A204.1 (cell line): Measurements from ENCODE around the gene CORO2B.
"Not testable (repeated sequence)": the region's sequence is repeated elsewhere in the genome, so short reads cannot be mapped to it uniquely, and the experiment has no call there.

ENCODE experiments used
- FAIRE-seq: peaks from 2 replicates; lab custom pipeline; 2012; peaks lifted over from hg19 to GRCh38; lab: Jason Lieb, UNC

CORO2B gene

DNA sequence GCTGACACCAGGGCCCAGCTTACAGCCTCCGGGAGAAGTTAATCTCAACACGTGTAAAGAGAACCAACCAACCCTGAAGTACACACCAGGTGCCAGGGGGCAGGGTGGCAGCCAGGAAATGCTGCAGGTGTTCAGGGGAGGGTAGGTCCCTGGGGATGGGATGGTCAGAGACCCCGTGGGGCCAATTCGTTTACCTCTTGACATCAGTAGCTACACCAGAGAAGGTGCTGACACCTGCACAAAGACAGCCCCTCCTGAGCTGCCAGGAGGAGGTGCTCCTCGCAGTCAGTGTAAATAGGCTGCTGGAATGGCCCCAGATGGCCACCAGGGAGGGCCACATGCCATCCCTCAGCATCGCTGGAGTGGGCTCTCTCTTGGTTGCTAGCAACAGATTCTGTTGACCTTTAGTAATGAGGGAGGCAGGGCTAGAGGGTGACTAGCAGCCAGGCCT lies 52.8 kb downstream of the CORO2B start:
- FAIRE-seq: no peak

DNA sequence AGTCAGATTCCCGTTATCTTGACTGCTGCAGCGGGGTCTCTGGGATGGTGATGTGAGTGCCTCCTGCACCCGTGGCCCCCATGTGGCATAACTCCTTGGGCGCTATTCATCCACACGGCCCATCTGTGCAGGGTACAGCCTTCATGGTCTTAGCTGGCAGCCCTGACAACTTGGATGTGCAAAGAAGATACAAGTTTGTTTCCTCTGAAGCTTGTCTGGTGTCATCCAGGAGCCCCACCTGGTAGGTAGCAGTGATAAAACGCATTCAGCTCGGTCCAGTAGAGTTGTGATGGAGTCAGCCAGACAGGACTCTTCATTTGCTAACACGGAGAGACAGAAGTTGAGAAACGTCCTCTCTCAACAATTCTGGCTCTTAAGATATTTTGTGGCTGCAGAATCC lies 53.3 kb downstream of the CORO2B start:
- FAIRE-seq: no peak

DNA sequence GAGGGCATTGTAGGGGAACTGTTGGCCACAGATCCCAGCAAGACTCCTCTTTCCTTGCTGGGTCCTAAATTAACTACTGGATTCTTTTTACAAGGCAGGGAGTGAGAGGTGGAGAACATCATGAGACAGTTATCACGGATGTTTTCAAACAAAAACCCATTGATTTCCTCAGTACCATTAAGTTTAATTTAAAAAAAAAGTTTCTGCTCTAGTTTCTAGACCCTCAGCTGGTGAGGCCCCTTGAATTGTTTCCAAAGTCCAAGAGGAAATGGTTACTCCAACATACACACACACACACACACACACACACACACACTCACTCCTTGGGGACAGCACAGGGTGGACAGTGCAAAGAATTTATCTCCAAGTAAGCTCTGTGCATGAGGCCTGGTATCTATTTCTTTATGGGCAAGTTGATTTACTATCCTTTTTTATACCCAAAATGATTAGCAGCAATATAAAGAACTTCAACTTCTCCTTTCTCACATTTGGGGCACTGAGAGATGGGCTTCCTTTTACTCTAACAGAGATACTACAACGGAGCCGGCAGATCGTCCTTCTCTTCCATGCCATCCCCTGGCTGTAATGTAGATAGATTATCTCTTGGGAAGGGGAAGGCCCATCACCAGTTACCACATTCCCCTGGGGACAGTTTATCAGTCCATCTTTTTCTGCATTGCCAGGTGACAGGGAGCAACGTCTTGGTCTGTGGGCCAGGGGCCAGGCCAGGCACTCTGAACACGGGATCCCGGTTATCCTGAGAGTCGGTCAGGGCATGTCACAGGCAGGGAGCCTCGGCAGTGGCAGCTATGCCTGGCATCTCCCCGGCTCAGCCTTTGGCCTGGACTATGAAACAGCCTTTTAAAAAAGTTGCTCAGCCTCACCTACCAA lies 54.7 kb downstream of the CORO2B start:
- FAIRE-seq: no peak

DNA sequence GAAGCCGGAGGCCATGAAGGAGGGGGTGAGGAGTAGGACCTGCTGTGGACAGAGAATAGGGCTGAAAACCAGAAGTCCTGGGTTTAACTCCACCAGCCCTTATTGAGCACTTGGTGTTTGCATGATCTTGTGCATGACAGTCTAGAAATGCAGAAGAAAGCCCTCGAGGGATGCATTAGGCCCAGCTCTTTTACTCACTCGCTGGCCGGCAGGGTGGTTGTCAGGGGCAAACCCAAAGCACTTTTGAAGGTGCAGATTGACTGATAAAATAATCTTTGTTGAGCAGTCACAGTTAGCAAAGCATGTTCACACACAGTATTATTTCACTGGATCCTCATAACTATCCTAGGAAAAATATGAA lies 55.3 kb downstream of the CORO2B start:
- no peak for FAIRE-seq

DNA sequence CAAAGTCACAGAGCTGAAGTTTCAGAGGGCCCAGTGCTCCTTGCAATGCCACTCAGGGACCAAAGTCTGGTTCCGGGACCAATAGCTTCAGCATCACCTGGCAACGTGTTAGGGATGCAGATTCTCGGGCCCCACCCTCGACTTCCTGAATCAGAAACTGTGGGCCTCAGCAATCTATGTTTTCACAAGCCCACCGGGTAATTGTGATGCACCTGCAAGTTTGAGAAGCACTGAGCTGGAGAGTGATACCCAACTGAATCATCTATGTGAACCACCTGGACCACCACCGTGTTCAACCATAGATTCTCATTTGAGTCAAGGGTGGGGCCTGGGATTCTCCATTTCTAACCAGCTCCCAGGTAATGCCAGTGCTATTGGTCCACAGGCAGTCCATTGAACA lies 55.7 kb downstream of the CORO2B start:
- no peak for FAIRE-seq

DNA sequence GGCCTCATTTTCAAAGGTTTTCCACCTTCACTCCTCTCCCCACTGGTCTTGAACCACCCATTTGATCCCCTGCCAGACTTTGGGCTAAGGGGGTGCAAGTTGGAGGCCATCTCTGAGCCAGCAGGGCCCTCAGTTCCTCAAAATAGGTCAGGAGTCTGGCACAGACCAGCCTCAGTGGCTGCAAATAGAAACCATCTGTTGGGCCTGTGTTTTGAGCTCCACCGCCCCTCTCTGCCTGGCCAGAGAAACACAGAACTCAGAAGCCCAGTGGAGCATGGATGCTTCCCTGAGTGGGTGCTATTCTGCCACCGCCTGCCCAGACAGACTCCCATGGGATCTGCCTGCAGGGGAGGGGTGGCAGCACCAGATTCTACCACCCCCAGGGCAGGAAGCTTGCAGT lies 56.3 kb downstream of the CORO2B start:
- FAIRE-seq: no peak

DNA sequence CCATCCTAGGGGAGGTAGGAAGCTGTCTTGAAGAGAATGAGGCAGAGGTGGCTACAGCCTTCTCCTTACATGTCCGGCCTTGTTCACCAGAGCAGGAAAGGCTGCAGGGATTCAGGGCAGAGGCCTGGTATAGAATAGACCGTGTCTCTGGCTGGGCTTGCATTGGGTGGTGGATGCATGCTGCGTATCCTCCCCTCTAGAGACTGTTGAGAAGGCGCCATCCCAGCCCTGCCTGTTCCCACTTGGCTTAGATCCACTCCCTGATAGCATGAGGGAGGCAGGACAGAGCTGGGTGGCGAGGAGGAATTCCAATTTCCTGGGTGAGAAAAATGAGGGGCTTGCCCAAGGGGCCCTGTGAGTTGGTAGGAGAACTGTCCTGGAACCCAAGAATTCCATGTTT lies 57.5 kb downstream of the CORO2B start:
- no peak for FAIRE-seq

DNA sequence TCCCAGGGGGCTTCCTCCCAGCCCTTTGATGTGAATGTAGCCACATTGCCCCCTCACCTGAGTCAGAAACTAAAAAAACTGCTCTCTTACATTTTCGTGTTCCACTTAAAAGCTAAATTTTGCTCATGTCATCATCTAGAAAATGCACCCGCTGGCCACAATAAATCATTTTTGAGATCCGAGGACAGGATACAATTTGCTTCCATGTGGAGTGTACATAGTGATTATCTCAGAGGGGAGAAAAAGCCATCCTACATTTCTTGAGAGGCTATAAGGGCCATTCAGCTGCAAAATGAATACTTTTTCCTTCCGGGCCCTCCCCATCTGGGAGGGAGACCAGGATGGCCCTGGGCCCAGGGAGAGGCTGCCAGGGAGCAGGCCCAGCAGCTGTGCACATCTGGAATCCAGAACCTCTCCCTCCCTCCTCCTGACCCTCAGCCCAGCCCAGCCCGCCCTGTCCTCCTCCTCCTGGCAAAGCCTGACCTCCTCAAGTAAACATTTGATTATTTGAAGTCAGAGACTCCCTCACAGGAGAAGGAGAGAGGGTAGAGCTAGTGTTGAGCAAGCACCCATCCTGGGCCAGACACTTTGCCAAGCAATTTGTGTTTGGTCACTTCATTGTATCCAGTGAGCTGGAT lies 59.1 kb downstream of the CORO2B start:
- no peak for FAIRE-seq

DNA sequence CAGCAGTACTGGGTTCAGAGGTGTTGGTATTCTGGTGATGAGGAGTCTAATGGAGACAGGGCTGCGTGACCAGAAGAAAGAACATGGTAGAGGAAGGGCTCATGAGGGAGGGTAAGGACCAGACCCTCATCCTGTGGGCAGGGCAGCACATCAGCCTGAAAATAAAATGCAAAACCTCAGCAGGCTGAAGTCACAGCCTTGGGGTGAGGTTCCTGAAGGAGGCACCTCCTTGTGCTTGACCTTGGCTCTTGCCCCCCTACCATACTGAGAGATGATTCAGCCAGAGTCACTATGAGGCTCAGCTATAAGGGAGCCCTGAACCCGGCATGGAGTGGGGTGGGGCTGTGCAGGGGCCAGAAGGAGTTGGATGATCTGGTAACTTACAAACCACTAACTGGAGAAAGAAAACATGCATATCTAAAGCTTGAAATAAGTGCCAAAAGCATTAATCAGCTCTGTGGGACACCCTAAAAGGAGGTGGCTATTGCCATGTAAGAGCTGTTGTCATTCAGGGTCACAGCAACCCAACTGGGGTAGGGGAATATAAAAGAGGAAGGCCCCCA lies 60.2 kb downstream of the CORO2B start:
- FAIRE-seq: no peak

DNA sequence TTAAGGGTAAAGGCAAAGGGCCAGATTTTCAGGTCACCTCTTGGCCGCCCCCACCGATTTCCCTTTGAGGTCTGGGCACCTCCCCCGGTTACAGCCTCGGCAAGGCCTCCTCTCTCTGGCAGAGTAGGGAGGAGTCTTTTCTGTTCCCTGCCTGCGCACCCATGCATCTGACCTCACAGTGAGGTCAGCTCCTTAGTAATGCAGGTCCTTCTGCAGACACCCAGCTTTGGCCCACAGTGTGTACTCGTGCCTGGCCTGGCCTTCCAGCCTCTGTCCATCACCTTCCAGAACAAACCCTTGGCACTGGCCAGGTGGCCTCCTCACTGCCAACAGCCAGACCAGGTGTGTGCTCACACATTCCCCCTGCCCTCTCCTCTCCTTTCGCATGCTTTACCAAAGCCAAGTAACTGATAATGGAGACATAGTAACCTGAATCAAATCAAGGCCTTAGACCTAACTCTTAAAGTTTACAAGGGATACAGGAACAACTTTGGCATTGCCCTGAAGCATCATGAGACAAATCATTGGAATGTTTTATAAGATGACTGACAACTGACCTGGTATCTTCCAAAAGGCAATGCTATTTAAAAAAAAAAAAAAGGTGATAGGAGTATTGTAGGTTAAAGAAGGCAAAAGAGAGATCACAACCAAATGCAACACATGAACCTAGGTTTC lies 61.3 kb downstream of the CORO2B start:
- no peak for FAIRE-seq

DNA sequence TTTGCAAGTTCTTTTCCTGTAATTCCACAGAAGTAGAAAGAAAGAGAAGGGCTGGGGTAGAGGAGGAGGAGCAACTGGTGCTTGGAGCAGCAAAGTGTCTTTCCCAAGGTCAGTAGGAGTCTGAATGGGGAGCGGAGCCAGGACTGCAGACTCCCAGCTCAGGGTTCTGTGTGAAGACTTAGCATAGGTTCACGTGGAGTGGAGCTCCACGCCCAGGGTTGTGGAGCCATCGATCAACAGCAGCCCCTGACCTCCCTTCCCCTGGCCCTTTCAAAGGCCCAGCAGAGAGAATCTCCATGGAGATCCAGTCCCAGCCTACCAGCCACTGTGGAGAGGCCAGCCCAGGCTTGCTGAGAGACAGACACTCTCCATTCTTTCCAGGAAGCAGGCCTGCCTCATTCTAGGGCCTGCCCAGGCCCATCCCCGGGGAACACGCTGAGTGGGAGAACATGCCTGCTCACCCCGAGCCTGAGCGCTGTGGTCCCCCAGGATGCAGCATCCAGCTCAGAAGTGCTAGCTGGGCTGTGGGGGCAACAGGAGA lies 62.1 kb downstream of the CORO2B start:
- no peak for FAIRE-seq

DNA sequence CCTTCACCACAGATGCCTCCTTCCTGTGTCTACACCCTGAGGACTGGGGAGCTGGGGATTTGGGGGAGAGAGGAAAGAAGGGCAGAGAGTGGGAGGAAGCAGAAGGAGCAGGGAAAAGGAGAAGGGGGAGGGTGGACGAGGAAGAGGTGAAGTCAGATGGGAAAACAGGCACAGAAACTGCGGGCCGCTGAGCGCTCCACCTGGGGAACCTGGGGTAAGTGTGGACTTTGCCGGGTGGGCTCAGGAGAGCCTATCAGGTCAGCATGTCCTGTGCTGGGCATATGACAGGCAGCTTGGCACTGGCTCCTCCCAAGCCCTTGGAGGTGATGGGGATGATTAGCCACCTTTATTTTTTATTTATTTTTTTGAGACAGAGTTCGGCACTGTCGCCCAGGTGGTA lies 62.6 kb downstream of the CORO2B start:
- FAIRE-seq: no peak

DNA sequence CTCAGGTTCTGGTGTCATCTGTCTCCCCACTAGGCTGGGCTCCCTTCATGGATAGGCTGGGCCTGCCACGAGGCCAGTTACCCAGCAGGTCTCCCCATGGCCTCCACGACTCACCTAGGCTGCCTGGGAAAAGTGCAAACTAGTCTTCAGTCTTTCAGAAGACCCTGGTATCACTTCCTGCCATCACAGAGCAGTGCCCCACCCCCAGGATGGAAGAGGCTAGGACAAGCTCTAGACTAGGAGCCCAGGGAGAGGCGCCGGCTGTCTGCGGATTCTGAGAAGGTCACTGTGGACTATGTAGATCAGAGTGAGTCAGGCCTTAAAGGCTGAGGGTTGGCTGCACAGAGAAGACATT lies 63.7 kb downstream of the CORO2B start:
- no peak for FAIRE-seq

DNA sequence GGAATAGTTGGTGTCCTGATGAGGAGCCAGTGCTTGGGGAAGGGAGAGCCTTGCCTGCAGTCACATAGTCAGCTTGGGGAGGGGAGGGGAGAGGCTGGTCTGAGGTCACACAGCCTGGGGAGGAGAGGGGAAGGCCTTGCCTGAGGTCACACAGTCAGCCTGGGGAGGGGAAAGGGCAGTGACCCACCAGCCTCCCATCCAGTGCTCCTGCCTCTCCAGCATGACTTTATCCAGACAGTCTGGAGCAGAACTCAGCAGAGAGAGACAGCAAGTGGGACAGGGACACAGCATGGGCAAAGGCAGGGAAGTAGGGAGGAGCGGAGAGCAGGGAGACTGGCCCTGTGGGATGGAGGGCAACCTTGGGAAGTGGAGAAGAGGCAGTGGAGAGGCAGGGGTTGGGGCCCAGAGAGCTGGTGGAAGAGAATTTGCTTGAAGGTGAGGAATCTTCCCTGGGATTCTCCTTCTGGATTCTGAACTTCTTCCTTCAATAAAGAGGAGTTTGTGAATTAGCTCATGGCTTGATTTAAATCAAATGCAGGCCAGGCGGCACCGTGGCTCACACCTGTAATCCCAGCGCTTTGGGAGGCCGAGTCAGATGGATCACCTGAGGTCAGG lies 64.5 kb downstream of the CORO2B start:
- no peak for FAIRE-seq

DNA sequence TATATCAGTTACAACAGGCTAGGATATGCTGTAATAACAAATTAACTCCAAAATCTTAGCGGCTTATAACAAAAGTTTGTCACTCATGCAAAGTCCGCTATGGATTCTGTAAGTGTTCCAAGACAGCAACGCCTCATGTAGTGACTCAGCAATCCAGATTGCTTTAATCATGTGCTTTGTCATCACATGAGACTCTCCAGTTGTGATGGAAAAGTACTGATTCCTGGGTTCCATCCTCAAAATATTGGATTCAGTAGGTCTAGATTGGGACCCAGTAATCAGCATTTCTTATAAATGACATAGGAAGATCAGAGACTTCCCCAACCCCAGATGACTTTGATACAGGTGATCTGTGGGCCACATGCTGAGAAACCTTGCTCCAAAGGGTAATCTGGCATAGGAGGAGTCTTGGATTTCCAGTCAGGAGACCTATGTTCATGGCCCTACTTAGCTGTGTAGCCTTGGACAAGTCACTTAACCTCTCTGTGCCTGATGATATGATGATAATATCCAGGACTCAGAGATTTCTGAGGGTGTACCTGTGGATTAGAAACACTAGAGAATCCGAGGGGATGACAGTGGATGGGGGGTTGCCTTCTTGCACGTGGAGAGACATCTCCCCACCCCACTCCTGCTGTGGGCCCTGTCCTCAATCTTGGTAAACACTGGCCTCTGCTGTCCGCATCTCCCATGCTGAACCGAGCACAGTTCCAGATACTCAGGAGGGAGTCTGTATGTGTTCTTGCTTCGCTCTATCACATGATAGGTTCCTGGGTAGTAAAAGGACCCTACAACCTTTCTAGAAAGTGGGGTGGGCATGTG lies 65.5 kb downstream of the CORO2B start:
- no peak for FAIRE-seq

DNA sequence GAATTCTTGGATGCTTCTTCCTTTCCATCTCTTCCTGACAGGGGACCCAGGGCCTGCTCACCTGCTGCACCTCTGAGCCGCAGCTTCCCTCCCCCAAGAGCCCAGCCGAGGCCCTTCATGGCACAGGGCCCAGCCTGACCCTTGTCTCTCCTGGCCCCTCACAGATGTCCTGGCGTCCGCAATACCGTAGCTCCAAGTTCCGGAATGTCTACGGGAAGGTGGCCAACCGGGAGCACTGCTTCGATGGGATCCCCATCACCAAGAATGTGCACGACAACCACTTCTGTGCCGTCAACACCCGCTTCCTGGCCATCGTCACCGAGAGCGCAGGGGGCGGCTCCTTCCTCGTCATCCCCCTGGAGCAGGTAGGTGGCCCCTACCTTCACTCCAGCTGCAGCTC lies 66.2 kb downstream of the CORO2B start:
- FAIRE-seq: no peak

DNA sequence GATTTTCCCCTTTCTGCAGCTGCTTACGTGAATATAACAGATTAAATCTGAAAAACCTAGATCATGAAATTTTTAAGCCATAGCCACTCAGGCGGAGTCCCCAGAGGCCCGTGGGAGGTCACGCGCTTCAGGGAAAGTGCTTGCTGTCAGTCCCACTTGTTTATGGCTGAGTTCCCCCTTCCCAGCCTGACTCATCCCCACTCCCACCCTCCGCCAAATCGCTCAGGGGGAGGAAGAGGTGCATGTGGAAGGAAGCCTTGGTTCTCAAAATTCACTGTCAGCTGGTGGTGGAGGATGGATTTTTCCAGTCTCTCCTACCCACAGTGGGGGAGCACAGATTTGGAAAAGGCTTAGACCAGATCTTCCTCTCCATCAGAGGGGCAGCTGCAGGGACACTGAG lies 67.4 kb downstream of the CORO2B start:
- FAIRE-seq: no peak

DNA sequence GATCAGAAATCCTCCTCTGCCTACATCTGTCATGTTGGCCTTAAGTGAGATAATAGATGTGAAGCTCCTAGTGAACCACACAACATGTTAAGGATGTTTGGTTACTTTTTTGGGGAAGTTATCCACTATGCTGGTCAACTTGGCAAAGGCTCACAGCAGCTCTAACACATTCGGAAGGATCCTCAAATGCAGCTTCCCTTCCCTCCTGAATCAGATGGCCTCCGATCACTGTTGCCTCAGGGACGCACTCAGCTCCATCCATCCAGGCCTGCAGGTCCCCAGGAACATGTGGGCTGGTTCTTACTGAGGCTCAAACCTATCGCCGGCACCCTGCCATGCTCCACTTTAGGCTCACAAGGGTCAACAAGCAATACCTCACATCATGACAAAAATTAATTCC lies 67.9 kb downstream of the CORO2B start:
- no peak for FAIRE-seq

DNA sequence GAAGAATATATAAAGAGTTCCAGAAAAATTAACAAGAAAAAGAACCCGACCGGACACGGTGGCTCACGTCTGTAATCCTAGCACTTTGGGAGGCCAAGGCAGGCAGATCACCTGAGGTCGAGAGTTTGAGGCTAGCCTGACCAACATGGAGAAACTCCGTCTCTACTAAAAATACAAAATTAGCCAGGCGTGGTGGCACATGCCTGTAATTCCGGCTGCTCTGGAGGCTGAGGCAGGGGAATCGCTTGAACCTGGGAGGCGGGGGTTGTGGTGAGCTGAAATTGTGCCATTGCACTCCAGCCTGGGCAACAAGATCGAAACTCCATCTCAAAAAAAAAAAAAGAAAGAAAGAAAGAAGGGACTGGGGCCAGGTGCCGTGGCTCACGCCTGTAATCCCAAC lies 68.6 kb downstream of the CORO2B start:
- not testable (repeated sequence) for FAIRE-seq

DNA sequence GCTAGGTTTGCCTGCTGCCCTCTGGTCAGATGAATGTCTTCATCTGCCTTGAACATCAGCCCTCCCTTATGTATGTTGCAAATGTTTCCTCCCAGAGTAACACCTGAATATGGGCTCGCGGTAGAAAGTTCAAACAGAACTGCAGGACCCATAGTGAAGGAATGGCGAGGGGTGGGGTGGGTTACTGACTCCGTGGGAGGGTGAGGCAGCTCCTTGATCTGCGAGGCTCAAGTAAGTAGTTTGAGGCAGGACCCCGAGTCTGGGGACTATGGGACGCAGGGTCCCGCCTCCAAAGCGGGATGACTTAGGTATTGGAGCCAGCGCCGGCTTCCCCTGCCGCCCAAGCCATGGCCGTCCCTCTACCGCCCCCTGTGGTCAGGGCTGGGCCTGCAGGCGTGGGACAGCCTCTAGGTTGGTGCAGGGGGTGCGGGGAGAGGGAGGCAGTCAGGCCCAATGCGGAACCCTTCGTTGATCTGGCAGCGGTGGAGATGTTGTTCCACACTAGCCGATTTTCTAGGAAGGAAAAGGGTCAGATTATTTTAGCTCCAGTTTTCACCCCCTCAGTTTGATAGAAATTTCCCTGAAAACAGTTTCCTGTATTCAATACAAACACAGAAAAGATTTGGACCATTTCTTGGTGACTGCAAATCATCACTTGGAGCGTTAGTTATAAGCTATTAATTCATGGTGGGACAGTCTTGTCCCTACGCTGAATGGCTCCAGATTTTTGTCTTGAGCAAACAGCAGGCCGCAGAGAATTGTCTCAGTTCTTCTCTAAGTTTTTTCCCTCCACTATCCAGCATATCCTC lies 72.3 kb downstream of the CORO2B start:
- FAIRE-seq: no peak
